Stimulated activated CD8-positive, alpha-beta memory T cell treated with anti-CD3 and anti-CD28 coated beads, Interleukin-7, amount 100 ng/mL, for 4 hours (primary cell): Measurements from ENCODE around the gene OSCP1.

Experiments used
- DNase-seq, 2 donors: peaks; one replicate each; pipeline ENCODE4 v3.0.0-alpha.2; 2020; ENCODE audit warnings: low read depth in 2 of 2

The OSCP1 gene

DNA sequence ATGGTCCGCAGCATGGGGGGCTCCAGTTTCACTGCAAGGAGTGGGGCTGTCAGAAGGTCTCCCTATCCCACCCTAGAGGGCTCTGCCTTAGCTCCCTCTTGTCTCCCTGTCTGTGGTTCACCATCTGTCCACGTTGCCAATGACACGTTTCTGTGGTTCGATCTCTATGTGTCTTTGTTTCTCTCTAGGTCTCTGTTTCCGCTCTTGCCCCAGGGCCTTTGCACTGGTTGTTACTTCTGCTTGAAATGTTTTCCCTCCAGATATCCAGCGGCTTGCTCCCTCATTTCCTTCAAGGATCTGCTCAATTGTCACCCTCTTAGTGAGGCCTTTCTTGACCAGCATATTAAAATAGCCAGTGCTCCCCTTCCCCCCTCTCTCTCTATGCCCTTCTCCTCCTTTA, 22.4 kb upstream of the OSCP1 start:
- DNase-seq: no peak

DNA sequence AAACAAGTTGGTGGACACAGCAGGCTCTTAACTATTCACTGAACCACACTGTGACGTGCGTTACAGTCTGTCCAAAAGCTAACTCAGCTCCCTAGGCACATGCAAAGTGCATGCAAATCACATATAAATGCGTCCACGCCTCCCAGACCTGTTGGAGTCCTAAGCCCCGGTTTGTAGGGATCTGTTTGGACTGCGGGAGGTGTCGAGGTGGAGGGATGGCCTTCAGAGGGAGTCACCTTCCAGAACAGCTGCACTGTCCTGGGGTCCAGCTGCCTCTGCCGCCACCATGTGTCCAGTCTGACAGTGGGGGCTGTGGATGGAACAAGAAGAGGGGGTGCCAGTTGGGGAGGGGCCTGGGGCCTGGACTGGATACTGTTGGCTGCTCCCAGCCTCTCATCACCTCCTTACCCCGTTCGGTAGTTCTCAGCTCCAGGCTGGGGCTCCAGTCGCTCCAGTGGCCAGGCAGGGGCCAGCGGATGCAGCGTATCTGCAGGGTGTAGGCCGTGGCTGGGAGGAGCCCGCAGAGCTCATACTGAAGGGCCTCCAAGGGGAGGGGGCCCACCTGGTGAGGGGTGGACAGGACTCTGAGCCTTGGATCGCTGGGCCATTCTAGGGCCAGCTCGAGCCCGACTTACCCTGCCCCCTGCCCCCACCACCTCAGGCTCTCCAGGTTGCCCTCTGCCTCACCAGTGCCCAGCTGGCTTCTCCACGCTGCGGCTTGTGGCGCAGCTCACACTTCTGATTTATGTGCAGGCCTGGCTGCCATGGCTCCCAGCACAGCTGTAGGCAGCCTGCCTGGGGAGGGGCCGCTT, 21.8 kb upstream of the OSCP1 start:
- no peak for DNase-seq

DNA sequence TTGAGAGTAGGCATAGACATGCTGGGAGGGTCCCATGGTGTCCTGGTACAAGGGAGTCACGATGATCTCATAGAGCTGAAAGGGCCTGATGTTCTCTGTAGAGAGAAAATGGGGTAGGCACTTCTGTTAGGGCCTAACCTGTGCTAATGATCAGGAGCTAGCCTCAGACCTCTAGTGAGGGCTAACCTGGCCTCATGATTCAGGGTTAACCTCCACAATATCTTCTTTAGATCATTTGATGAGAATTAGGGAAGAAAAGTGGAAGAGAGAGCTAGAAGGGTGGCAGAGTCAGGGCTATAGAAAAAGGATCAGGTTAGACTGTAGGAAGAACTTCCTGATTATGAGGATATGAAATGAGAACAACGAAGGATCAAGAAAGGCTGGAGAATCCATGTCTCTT, 18.9 kb upstream of the OSCP1 start:
- DNase-seq: no peak

DNA sequence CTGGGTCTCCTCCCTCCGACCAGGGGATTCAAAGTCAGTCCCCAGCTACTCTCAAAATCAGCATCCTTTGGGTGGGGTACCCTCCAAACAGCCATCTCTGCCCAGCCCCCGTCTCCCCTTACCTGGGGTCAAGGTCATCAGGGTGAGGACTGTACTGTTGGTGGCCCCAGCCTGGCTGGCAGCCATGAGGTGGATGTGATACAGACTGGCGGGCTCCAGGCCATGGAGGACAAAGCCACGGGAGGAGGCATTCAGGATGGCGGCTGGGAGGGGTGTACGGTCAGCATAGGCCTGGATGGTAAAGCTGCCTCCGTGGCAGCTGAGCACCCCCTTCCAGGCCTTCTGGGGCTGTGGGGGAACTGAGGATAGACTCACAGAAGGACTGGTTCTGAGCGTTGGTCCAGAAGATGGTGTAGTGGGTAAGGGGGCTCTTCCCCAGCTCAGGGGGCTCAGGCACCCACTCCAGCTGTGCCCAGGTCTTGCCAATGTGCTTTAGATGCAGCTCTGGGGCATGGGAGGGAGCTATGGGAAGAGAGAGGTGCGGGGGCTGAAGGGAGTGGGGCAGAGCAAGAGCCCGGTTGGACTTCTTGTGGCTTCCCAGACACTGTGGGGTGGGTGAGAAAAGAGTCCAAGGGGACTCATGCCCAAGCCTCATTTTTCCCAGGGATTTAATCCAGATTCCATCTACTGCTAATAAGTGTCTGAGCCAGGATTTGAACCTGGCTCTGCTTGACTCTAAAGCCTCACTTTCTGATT, 17.6 kb upstream of the OSCP1 start:
- no peak for DNase-seq

DNA sequence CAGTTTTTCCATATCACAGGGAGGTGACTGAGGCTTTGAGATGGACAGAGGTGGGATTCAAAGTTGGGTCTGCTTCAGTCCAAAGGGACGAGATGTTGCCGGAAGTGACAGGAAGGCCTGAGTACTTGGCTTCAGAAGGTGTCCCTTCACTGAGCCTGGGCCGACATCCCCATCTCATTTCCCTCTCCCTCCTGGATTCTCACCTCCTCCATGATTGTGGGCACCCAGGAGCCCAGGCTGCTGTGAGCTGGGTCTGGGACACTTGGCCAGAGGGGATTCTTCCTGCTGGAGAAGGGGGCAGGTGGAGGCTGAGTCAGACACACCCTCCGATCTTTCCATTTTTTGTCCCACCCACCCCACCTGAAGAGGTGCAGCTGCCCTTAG, 16.8 kb upstream of the OSCP1 start:
- DNase-seq: no peak

DNA sequence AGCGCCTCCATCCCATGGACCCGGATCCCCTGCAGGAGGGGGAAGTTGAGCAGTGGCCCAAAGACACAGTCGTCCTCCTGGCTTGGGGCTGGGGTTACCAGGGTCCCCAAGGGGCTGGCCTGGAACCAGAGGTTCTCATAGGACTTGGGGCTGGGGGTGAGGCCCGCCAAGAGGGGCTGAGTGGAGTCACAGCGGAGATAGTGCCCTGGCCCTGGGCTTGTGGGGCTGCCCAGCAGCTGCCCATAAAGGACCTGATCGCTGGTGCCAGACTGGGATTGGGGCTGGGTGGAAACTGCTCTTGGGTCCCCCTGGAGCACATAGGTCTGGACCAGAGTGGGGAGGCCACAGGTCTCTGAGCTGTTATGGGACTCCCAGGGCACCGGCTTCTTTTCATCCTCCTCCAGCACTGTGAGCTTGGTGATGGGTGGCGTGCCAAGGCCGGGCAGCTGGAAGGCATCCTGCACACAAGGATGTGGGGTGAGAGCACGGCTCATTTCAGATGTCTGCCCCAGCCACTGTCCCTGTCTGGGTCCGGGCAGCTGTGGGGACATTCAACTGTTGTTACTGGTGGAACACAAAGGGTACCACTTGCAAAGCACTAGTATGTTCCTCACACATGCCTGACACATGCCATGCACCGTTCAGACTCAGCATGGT, 16.2 kb upstream of the OSCP1 start:
- DNase-seq: no peak

DNA sequence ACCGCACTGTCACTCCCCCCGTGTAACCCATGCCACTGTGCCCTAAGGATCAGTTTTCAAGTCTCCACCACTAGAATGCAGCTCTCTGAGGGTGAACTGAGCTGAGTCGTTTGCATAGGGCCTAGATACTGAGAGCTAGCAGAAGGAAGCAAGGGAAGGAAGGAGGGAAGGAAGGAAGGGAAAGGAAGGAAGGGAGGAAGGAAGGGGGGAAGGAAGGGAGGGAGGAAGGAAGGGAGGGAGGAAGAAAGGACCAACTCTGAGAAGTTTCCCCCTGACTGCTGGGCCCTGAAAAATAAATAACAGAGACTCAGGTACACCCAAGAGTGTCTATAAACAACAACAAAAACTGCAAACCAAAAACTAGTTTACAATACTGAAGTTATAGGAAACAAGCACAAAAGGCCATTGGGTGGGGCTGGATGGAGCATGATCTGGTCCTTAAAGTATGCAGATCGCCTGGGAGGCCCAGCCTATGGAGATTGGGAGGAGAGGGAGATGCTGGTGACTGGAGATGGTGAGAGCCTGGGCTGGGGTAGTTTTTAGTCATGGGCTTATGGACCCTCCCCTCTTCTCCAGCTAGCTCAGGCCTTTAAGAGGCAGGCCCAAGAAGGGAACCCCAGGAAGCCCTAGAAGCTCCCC, 15.6 kb upstream of the OSCP1 start:
- DNase-seq: no peak

DNA sequence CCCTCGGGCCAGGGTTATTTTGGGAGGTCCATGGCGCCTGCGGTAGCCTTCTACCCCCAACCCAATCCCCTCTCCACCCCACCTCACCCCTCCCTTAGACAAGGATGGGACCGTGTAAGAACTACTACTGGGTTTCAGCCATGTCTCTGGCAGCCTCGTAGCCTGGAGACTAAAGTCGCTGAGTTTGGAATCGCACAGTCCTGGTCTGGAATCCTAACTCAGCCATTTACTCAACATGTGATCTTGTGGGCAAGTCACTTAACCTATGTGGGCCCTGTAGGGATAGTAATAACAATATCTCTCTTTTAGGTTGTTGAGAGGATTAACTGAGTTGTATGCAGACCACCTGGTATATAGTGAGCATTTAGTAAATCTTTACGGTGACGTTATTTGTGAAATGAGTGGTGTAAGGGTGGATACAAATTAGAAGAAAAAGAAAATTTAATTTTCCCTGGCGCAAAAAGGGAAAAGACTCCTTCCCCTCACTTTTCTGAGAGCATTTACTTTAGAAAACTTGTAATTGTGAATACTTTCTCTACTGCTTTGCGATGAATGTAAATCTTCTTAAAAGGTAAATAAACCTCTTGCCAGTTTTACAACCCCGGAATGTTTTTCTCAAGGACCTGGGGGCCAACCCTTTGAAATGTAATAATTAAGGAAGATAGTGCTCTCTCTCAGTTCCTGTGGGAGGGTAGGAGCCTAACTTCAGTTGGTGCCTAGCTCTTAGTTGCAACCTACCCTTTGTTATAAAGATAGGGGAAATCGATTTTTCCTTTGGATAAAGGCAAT, 14.5 kb upstream of the OSCP1 start:
- peak in 1 of 2 donors; percentile 10 for DNase-seq

DNA sequence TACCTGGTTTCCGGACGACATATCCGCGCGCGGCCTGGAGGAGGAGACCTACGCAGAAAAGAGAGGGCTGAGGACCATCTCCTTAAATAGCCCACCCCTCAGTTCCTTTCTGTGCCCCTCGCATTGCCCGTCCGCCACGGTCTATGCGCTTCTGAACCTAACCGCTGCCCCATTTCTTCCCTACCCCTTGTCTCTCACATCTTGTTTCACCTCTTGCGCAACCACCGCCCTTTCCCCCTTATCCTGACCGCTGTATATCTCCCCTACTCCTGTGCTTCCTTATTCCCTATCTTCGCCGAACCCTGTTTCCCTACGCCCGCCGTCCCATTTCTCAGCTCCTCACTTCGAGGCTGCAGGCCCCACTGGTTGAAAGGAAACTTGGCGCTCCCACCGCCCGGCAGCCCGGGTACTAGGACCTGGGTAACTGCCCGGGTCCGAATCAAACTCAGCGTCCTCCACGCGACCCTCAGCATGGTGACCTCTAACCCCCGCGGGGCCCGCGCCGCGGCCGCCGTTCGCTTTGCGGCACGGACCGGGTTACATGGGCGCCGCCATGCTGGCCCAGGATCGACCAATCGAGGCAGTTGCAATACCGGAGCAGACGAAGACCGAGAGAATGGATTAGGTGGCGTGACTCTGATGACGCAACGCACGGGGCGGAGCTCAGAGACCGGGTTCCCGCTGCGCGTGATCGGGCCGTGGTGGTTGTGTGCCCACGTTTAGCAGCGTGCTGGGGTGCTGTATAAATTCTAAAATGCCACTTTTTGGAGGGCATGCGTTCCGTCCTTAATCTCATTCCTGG, 13.8 kb upstream of the OSCP1 start, which contains the start of gene MRPS15:
Gene MRPS15, minus strand, starts transcription at position 582 of the 802 bp plus-strand sequence. Its CDS starts 109 bp downstream, at position 473.
- DNase-seq: peak; percentile 93 to 94

DNA sequence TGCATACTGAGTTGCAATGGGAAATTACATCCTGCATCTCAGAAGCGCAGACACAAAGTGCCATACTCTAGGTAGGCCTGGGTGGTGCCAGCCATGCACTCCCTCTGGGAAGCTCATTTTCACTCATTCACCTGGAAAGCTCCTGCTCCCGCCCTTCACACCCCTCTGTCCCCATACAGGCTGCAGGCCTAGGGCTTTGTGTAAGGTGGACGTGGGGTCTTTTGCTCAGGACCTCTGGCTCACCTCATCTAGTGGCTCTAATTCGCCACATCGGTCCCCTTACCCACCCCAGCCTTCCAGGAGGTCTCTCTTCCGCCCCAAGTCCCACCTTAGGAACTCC, 13.2 kb upstream of the OSCP1 start:
- DNase-seq: no peak

DNA sequence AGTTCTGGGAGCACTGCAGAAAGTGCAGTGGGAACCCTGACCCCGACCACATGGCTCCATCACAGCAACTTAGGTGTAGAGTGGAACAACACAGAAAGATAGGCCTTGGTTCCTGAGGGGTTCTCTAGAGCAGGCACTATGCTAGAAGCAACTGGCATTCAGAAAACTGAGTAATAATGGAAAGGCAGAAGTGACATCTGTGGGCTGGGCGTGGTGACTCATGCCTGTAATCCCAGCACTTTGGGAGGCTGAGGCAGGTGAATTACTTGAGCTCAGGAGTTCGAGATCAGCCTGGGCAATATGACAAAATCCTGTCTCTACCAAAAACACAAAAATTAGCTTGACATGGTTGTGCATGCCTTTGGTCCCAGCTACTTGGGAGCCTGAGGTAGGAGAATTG, 8.7 kb upstream of the OSCP1 start:
- DNase-seq: no peak

DNA sequence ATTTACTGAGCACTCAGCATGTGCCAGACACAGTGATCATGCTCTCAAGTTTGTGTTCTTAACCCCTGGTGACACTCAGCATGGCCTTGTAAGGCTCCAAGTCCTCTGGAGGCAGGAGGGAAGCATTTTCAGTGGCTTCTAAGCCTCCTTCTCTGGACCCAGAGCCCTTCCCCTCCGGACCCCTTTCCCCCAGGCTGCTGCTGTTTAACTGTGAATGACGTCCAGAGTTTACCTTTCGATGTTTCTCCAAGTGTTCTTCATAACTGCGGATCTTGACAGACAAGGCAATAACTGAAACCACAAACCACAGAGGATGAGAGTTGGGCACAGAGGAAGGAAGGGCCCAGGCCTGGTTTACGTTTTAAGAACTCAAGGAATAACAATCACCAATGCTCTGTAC, 7.4 kb upstream of the OSCP1 start:
- DNase-seq: no peak

DNA sequence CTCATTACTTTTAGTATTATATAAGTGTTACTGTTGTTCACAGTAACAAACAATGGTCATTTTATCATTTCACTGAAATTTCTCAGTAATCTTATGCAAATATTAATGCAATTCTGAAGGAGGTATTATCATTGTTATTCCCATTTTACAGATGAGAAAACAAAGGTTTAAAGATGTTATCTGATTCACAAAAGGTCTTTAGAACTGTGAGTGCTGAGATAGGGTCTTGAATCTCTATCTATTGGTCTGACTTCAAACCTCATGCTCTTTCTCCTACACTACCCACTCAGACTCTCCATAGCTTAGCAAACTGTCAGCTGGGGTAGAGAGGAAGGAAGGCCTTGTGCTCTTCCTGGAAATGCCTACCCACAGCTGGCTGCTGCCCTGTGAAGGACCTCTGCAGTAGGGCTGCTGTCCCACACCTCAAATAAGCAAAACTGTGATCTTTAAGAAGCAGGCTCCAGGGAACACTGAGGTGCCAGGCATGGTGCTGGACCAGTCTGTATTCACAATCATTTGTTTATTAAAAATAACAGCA, 6.2 kb upstream of the OSCP1 start:
- no peak for DNase-seq

DNA sequence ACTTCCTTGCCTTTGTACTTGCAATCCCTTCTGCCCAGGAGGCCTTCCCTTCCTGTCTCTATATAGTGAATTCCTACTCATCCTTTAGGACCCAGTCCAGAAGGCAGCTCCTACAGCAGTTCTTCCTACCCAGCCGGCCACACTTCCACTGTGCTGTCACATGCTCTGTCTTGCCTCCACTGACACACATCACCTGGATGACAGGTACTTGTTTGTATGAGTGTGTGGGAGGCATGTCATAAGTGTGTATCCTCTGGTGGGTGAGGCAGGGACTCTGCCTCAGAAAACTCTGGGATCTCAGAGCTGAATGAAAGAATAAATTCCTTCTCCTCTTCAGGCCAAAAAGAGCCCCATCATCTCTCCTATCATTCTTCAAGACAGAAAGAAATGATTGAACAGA, 5.1 kb upstream of the OSCP1 start:
- no peak for DNase-seq

DNA sequence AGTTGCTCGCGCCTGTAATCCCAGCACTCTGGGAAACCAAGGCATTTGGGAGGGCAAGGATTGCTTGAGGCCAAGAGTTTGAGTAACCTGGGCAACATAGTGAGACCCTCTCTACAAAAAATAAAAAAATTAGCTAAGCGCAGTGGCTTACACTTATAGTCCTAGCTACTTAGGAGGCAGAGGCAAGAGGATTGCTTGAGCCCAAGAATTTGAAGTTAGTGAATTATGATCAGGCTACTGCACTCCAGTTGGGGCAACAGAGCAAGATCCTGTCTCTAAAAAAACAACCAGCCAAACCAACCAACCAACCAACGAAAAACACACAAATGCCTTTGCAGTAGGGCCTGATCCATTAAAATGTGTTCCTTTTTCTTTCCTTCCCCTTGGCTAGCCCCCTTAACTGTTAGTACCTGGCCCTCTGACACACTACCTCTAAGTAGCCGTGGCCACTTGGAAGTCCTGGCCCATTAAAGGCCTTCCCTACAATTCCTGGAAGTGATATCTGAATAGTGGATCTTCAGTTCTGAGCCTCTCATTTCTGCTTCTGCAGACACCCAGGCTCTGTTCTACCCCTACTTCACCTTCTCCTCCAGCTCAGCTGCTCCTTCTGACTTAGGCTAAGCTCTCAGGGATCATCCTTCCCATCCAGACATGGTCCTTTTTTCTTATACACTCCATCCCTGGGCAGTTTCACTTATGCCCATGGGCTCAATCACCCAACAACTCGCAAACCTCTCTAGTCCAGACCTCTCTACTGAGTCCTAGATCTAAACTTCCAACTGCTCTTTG, 3.5 kb upstream of the OSCP1 start:
- DNase-seq: no peak

DNA sequence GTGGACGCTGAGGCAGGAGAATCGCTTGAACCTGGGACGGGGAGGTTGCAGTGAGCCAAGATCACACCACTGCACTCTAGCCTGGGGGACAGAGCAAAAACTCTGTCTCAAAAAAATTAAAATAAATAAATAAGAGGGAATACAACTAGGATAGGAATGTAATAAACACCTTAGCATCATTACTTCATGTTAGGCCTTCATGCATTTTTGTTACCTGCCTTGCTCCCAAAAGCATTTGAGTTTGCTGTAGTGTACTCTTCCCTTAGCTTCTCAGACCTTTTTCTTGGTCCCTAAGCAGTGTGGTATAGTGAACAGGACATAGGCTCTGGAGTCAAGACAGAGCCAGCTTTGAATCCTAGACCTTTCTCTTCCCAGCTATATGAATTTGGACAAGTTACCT, 2.8 kb upstream of the OSCP1 start:
- no peak for DNase-seq

DNA sequence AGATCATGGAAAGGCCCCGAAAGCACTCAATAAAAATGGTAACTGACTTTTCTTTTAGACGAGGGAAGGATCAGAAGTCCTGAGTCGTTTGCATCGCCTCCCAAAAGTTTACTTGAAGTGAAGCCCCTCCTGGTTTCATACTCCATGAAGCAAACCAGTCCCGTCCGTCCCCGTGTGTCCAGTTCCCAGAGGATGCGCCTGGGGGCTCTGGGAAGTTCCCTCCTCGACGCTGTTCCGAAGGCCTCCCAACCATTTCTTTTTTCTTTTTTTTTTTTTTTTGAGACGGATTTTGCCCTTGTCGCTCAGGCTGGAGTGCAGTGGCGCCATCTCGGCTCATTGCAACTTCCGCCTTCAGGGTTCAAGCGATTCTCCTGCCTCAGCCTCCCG, 661 bp upstream of the OSCP1 start:
- no peak for DNase-seq

DNA sequence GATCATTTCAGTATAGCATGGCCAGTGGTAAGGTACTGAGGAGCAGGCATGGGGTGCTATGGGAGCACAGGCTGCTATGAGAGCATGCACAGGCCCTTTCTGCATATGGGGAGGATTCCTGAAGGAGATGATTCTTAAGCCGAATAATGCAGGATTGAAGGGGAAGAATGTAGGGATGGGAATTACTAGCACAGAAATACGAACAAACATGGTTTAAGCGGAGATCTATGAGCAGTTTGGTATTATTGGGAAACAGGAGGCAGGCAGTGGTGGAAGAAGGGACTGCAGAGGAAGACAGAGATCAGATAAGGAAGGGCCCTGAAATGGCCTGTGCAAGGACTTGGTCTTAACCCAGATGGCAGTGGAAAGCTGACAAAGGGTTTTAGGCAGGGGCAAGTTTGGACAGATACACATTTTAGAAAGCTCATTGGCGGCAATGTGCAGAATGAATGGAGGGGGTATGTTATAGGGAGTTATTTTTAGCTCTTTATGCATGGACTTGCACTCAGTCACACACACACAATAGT, 1.7 kb downstream of the OSCP1 start:
- no peak for DNase-seq

DNA sequence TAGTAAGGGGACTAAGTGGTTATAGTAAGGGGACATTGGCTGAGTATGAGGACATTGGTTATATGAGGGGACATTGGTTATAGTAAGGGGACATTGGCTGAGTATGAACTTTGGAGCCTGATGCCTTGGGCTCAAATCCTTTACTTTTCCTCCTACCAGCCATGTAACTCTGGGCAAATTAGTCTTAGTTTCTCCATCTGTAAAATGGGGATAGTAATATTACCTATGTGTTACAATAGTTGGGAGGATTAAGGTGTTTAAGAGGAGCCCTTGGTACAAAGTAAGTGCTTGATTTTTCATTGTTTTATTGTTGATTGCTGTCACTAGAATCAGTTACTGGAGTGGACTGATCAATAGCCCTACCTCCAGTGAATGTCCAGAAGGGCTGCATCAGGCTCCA, 2.8 kb downstream of the OSCP1 start:
- DNase-seq: no peak
